NCI-H1417 treated with DMSO at 0.1 percent for 48 hours (cell line): ENCODE results near the gene EFEMP1.

ENCODE experiments used
- DNase-seq: peaks from one replicate; lab custom pipeline; 2025; lab: John Stamatoyannopoulos, UW

Gene EFEMP1

GRCh38 chr2:55826246-55826645 lies 97.3 kb downstream of the EFEMP1 start:
- DNase-seq, result no peak

- no peak for DNase-seq
Measured at GRCh38 chr2:55824551-55825096, 99.0 kb downstream of the EFEMP1 start.
